Astrocyte of the spinal cord (primary cell): ENCODE measurements around the gene SLX9.

Source experiments
- DNase-seq: peaks from one replicate; pipeline ENCODE4 v3.0.0; 2011; ENCODE audit warnings: low read depth, low spot score
- H3K4me3 ChIP-seq: 2 replicates; pipeline ENCODE4 v1.5.1; 2011; ENCODE audit warnings: low read depth, mild to moderate bottlenecking, low read length, moderate library complexity
- CTCF ChIP-seq: IDR thresholded peaks from 2 replicates; pipeline ENCODE4 v1.5.1; 2012; ENCODE audit warnings: low read depth, mild to moderate bottlenecking, low read length, inconsistent platforms
- in situ Hi-C: cut with HindIII; loops from 2 replicates; pipeline ENCODE4 v1.10.0; 2017; ENCODE audit warnings: low sequenced_read_pairs

The SLX9 gene

GRCh38 chr21:44957047-44957831 is 17.4 kb downstream of the SLX9 start:
- in situ Hi-C loops: no loop called here
- DNase-seq: no peak
- TF ChIP-seq CTCF: no peak

GRCh38 chr21:44957901-44958451 is 18.1 kb downstream of the SLX9 start:
- DNase-seq: no peak
- no peak overlapping the region for H3K4me3 ChIP-seq
- no peak for TF ChIP-seq CTCF
- in situ Hi-C loops: no loop called here

More at GRCh38 chr21:44957047-44957831, 17.4 kb downstream of the SLX9 start:
- no peak overlapping the region for H3K4me3 ChIP-seq

GRCh38 chr21:44958471-44959191 is 18.8 kb downstream of the SLX9 start:
- DNase-seq: peak; percentile 91
- no peak for TF ChIP-seq CTCF
- in situ Hi-C loops: no loop called here
- H3K4me3 ChIP-seq: no peak overlapping the region

GRCh38 chr21:44959376-44960091 is 19.7 kb downstream of the SLX9 start:
- H3K4me3 ChIP-seq: no peak overlapping the region
- DNase-seq: no peak
- TF ChIP-seq CTCF: no peak
- in situ Hi-C loops: no loop called here

- in situ Hi-C loops: no loop called here
- no peak for TF ChIP-seq CTCF
- no peak for DNase-seq
- no peak overlapping the region for H3K4me3 ChIP-seq
Observed at GRCh38 chr21:44960141-44961092, 20.6 kb downstream of the SLX9 start.
